Stimulated activated naive CD4-positive, alpha-beta T cell (primary cell): Measurements from ENCODE around the gene ALPI.

Source experiments
- DNase-seq, 6 experiments: peaks; one replicate each; lab custom pipeline; 2025; lab: John Stamatoyannopoulos, UW

The ALPI gene

DNA sequence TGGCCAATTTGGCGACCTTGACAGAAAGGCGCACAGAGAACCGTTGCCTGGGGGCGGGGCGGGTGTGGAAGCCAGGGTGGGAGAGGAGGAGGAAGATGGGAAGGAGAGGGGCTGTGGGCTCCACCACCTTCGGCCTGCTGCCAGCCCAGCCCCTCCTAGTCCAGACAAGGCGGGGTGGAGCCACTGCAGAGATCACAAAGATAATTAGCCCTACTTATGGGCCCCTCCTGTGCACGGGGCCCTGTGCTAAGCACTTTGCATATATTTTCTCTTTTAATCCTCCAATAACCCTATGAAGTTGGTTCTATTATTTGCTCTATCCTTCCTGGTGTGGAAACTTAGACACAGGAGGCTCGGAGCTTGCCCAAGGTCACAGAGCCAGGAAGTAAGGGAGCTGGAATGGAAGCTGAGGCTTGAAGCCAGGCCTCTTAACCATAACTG, 45.4 kb downstream of the ALPI start:
- no peak for DNase-seq

DNA sequence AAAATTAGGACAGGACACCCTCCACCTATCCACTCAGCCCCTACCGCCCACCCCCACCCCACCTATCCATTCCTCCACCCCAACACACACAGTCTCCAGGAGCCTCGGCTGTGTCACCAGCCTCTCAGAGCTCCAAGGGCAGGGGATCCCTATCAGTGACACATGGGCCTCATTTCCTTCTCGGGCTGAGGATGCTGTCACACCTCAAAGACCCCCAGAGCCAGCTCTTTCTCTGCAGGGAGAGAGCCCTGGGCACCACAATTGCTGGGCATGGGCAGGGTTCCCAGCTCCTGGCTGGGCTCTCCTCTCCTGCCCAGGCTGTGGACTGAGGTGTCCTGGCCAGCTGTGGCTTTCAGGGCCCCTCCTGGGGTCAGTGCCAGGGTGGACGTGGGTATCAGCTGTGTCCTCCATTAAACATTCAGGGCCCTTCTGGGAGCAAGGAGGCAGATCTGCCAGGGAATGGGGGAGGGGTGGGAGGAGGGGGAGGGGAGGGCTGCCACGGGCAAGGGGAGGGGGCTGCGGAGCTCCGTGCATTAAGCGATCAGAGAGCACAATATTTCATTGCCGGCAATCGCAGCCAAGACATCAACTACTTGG, 45.9 kb downstream of the ALPI start:
- DNase-seq = no peak

DNA sequence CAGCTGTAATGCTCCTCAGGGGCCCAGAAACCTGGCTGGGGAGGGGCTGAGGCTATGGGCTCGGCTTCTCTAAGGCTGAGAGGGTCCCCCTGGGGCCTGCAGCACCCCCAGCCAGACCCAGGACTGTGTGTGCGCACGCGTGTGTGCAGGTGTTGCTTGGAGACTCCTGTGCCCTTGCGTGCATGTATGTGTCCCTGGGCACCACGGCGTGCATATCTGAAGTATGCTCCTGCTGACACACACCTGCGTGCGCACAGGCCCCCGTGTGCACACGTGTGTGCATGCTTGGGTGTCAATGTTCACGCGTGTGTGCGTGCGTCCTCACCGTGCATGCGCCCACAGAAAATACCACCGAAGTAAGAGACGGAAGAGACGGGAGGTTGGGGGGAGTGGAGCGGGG, 46.6 kb downstream of the ALPI start:
- DNase-seq = peak in 2 of 6 experiments; percentile 28 to 45

DNA sequence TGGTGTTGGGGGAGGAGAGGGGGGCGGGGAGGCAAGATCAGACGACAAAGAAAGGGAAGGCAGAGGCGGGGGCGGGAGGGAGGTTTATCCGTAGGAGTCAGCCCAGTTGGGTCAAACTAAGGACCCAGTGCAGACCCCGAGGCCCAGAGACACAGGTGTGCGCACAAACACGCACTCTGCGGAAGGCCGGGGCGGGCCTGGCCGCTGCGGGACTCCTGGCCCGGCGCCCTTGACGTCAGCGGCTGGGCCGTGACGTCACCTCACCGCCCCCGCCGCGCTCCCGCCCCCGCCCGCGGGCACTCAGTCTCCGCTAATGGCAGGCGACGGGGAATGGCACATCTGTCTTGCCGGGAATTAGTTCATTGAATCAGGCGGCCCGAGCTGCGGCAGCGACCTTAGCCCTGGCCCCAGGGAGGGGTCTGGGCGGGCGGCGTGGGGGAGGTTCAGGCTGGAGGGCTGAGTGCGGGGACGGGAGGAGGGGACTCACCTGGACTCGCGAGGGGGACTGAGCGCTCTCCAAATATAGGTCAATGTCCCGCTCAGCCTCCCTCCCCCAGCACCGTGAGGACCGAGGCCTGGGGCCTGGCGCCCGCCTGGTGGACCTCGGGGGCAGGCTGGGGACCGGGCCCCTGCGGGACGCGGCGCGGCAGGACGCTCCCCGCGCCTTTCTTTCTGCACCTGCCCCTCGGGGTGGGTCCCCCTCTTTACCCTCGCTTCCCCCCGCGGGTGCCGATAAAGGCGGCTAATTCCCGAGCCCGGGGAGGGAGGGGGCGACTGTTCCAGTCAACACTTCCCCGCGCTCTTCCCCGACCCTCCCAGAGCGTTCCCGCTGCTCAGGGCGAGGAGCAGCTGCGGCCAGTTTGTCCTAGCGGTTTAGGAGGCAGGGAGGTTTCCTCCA, 47.2 kb downstream of the ALPI start:
- DNase-seq = peak; percentile 11 to 50 (median 32)

DNA sequence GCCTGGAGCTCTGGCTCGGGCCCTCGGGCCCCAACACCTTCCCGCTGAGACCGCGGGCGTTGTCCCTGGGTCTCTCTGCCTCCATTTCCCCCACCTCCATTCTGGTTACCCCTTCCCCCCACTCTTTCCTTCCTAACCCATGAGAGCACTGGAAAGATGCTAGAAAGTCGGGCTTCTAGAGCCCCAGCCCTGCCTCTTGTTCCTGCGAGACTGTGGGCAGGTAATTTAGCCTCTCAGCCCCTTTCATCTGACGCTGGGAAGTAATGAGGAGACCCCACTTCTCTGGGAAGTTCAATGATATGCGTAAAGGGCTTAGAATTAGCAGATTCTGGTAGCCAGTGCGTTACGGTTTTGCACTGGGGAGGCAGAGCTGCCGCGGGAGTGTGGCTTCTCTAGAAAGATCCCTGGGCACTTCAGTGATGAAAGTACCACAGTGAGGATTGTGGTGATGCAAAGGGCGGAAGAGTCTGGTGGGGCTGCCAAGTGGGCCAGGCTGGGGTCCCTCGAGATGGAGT, 47.9 kb downstream of the ALPI start:
- no peak for DNase-seq

DNA sequence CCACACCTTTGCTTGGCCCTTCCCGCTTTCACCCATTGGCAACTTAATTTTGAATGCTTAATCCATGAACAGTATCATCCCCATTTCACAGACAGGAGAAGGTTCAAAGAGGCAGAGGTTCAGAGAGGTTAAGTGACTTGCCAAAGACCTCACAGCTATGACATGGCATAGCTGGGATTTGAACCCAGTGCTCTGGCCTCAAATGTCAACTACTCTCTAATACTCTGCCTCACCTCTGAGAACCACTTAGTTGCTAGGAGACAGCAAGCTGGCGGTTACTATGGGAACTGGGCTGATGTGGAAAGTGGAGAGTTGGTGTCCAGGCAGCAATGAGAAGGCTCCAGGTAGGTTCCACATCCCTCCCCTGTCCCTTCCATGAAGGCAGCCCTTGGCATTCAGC, 48.5 kb downstream of the ALPI start:
- DNase-seq = no peak

DNA sequence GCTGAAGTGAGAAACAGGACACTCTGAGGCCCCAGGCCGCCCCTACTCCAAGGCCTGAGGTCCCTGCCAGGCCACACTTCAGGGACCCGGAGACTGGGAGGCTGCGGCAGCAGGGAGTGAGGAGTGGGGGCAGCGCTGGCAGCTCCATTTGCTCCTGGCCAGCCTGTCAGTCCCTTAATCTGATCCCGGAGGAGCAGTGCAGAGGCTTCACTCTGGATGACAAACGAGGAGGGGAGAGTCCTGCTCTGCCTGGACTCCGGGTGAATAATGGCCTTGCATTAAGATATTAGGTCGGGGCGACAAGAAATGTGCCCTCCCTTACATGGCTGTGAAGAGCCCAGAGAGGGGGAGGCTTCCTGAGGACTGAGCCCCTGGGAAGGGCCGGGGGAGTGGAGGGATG, 49.9 kb downstream of the ALPI start:
- no peak for DNase-seq

DNA sequence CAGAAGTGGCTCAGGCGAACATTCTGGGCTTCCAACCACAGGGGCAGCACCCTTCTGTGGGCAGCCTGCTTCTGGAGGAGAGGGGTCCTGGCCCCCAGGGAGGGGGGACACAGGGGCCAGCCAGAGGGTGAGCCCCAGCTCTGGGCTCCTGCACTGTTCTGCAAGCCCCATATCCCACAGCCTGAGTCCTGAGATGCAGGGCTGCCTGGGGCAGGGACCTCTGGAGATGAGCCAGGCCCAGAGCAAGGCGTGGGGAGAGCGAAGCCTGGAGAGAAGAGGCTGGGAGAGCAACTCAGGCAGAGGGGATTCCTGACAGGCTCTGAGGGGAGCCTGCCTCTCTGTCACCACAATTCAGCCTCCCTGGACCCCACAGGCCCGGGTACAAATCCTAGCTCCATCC, 50.8 kb downstream of the ALPI start:
- DNase-seq = no peak

DNA sequence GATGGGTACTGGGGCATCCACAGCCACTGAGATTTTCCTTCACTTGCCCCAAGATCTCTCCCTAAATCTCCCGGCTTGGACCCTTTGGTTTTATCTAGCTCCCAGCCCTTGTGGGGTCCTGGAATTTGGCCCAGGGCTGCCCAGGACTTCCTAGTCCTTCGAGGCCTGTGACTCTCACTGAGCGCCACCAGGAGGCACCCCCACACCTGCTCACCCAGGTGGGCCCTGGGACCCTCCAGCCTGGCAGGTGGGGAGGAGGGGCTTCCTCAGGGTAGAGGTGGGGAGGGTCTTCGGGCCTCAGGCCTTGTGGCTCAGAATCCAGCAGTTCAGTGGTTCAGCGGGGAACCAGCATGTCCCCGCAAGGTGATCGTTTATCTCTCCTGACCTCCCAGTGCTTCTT, 52.3 kb downstream of the ALPI start:
- no peak for DNase-seq
